G401.6 (cell line): ENCODE data around the gene AKT2.

Experiments
- FAIRE-seq: peaks from 2 replicates; lab custom pipeline; 2012; peaks lifted over from hg19 to GRCh38; lab: Jason Lieb, UNC

Gene AKT2

GRCh38 chr19:40273469-40274360 lies 11.4 kb downstream of the AKT2 start:
- no peak for FAIRE-seq

GRCh38 chr19:40272261-40272660 lies 12.9 kb downstream of the AKT2 start:
- FAIRE-seq, result no peak

- no peak for FAIRE-seq
These were observed 13.4 kb downstream of the AKT2 start for GRCh38 chr19:40271706-40272105.

DNA sequence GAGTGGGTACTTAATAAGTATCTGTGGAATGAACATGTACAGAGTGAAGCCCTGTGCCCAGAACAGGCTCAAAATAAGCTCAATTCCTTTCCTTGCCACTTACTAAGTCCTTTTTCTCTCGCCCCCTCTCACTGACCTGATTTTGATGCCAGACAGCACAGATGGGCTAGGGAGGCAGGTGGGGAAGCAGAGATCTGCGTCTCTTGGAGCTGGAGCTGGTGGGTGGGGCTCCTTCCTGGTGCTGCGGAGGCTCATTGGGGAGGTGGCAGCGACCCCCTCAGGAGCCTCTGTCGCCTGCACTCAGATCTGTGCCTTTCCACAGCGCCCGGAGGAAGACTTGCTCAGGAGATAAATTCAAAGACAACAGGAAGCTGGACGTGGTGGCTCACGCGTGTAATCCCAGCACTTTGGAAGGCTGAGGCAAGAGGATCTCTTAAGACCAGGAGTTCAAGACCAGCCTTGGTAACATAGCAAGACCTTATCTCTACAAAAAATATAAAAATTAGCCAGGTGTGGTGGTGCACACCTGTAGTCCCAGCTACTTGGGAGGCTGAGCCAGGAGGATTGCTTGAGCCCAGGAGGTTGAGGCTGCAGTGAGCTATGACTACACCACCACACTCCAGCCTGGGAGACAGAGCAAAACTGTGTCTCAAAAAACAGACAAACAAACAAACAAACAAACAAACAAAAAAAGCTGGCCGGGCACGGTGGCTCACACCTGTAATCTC lies 14.6 kb downstream of the AKT2 start:
- FAIRE-seq, result no peak

- FAIRE-seq, result no peak
These were observed 15.8 kb downstream of the AKT2 start for GRCh38 chr19:40269216-40269940.

DNA sequence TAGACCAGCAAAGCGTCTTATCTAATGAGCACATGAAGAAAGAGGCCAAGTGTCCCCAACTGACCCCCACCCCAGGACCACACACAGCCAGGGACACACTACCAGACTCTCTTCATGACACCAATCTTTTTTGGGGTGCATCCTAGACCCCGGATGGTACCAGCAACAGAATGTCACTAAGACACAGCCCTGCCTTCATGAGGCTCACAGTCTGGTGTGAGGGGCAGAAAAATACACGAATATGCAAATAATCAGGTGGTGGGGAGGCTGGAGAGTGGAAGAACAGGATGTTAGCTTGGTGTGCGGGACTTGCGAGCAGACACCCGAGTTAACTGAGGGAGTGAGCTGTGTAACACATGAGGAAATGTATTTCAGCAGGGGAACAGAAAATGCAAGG lies 17.5 kb downstream of the AKT2 start:
- no peak for FAIRE-seq

DNA sequence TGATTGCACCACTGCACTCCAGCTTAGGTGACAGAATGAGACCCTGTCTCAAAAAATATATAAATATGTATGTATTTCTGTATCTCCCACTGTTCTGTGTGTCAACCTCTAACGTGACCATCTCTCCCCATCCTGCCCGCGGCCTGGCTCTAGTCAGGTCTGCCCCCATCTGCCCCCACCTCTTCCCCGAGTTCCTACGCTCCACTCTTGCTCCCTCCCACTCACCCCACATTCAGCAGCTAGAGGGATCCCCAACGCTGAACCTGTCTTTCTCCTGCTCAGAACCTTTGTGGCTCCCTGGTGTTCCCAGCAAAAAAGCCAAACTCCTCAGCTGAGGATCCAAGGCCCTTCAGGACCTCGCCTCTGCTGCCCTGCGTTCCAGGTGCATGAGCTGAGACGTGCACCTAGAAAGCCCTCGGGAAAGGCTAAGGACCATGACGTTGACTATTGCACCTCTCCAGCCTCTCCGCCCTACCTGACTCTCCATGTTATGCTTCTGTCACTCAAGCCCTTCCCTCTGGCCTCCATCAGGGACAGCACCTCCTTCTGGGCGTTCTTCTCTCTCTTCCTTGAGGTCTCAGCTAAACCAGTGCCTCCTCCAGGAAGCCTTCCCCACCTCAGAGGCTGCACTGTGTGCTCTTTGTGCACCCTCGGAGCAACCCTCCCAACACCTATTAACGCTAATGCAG lies 18.1 kb downstream of the AKT2 start:
- no peak for FAIRE-seq

DNA sequence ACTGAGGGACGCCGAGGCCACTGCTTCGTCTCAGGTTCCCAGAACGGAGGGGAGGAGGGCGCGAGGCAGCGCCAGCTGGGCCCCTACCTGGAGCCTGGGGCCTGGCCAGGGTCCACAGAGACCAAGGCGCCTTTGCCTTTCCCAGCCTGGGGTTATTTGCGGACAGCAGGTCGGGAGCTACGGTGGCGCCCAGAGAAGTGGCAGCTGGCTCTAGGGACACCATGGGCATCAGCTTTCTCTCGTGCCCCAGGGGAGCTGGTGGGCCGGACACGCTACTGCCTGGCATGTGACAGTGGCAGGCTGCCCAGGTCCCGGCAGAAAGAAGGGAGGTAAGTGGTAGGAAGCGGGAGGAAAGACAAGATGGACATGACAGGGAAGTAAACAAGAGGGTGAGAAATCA lies 19.0 kb downstream of the AKT2 start:
- FAIRE-seq, result no peak

DNA sequence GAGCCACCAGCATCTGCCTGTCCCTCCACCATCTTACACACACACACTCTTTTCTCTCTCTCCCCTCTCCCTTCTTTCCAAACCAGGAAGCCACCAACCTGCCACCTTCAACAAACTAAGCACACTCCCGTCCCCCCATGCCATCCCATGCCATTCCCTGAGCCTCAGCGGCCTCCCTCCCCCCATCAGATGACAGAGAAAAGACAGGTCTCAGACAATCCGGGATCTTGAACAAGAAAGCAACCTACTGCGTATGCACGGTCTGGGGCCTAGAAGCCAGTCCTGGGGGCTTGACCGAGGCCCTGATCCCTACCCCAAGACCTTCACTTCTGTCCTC lies 19.4 kb downstream of the AKT2 start:
- no peak for FAIRE-seq

DNA sequence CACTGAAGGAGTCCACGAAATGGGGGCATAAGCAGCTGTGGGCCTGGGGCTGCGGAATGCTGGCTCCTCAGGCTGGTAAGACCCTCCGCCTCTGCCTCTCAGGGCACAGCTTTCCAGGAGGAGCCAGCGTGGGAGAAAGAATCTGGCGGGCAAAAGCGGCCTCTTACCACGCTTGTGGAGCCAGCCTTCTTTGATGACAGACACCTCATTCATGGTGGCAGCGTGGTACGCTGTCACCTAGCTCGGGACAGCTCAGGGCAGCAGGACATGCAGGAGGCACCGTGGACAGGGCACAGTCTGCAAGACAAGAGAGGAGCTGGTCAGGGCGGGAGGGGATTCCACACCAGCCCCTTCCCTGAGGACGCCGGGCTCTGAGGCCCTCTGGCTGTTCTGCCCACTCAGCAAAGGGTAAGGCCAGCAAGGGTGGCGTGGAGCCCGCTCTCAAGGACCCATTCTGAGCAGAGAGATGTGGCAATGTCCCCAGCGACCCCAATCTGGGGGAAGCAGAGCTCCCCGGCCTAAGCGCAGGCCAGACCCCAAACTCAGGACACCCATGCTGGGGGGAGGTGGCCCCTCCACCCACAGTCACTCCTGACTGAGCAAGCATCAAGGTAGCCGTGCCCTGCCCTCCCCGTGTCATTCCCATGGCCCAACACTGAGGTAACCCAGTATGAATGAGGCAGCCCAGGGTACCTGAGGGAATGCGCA lies 19.9 kb downstream of the AKT2 start:
- no peak for FAIRE-seq

DNA sequence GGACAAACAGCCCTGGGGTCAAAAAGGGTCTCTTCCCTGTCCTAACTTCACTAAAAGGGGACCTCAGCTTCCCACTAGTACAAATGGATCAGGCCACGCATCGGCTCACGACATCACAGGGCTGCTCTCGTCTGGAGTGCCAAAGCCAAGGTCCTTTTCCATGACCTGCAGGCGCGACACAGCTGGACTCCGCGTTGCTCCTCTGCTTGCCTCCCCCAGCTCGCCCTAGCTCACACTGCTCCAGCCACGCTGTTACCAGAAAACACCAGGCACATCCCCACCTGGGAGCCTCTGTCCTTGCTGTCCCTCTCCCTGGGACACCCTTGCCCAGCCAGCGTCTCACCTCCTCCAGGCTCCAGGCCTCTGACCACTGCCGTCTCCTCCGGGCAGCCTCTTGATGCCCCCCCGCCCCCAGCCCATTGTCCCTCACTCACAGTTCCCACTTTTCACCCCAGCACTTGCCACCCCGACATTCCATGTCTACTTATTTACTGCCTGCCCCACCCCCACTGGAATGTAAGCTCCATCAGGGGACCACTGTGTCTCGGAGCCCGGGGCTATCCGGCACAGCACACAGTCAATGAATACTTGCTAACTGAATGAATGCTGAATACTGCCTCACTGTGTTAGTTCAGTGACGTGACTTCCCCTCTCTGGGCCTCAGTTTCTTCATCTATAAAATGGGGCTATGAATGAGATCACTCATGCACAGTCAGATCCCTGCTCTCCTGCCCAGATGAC lies 20.7 kb downstream of the AKT2 start:
- no peak for FAIRE-seq

DNA sequence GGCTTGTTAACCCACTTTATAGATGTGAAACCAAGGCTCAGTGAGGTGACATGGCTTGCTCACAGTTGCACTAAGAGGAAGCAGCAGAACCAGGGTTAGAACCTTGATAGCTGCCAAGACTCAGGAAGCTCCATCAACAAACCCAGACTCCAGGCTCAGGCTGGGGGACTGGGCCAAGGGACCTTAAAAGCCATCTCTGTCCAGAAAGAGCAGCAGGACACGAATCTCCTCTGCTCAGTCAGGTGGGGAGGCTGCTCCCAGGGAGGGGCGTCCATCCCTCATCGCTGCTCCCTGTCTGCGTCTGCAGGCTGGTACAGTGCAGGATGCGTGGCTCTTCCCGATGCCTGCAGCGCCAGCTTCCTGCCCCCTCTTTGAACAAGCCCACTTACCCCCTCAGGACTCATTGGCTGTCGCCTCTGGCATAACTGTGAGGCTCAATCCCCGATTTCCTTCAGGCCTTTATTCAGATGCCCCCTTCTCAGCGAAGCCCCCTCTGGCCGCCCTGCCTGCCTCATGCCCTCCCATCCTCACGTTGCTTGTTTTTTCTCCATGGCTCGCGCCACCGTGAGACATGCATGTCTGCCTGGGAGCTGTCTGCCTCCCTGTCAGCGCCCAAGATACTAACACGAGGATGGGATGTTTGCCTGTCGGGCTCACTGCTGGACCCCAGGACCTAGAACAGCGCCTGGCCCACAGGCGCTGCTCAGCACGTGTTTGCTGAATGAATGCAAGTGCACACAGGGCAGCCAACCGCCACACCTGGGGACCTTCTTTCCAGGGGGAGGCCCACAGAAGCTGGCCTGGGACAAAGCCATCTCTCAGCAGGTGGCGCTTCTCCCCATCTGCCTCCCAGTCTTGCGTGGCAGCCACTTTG lies 21.5 kb downstream of the AKT2 start:
- FAIRE-seq, result no peak

DNA sequence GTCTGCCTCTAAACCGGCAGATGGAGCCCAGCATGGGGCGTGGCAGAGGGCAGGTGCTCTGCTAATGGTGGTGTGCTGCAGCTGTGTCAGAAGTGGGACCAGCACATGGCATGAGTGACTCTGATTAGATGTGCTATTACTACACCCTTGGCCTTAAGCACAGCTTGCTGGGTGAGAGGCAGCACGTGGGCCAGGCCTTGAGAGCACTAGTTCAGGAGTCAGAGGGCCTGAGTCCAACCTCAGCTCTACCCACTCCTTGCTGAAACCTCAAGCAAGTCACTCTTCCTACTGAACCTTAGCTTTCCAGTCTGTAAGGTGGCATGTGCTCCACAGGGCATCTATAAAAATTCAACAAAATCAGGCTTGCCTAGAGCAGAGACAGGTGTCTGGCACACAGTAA lies 22.7 kb downstream of the AKT2 start:
- no peak for FAIRE-seq

DNA sequence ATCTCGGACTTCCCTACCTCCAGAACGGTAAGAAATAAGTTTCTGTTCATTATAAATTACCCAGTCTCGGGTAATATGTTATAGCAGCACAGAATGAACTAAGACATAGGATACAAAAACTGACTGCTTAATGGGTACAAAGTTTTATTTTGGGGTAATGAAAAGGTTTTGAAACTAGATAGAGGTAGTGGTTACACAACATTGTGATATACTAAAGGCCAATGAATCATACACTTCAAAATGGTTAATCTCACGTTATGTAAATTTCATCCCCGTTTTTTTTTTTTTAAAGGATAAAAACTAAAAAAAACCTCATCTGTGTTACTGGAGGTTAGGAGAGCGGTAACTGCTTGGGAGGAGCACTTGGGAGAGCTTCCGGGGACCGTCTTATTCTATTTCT lies 23.5 kb downstream of the AKT2 start:
- FAIRE-seq, result no peak

DNA sequence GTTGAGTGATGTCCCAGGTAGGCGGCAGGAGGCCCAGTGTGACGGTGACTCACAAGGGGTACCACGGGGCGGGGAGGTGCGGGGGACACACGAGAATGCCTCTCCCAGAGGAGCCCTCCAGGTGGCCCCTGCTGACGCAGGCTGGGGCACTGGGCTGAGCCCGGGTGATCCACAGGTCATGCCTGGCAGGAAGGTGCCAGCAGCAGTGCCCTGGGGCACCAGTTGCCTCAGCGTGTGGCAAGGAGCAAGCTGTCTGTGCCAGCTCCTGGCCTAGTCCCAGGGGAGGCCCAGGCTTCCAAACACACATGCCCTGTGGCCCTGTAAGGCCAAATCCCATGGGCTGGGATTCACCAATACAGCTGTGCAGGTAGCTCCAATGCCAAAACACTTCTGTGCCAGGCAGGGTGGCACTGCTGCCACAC lies 28.0 kb downstream of the AKT2 start:
- FAIRE-seq, result no peak

GRCh38 chr19:40256512-40256911 lies 28.6 kb downstream of the AKT2 start:
- no peak for FAIRE-seq

DNA sequence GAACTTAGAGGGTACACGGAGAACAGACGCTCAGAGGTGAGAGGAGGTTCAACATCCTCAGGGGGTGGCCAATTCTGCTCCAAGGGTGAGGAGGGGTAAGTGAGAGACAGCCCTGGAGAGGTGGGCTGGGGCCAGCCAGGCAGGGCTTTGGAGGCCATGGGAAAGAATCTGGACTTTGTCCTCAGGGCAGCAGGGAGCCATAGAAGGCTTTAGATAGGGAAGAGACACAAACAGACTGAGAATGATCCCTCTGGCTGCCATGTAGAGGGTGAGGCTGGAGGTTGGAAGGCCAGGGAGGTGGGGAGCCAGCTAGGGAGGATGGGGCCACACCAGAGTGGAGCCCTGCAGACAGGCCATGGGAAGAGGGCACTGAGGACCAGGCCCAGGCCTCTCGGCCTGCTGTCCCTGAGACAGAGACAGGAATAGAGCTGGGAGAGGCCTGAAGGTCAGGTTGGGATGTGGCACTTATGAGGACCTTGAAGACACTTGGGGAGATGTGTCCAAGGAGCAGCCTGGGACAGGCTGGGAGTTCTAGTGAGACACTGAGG lies 29.5 kb downstream of the AKT2 start:
- no peak for FAIRE-seq

GRCh38 chr19:40254714-40255418 lies 30.3 kb downstream of the AKT2 start:
- FAIRE-seq, result no peak

DNA sequence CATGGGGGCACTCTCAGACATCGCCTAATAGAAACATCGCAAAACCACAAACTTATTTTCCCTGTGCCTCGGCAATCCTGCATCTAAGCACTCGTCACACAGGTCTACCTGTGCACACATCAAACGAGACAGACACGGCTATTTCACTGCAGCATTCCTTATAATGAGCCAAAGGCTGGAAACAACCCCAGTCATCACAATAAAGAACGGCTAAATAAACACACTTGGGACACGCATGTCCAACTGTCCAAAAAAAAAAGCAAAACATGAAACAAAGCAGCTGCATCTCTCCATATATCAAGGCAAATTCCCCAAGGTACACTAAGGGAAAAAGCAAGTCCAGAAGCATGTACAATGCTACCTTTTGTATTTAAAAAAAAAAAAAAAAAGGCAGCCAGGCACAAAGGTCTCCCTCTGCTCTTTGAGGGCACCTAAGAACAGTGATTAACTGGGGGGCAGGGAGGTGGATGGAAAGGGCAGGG lies 31.5 kb downstream of the AKT2 start:
- no peak for FAIRE-seq
